ENCODE data around the gene SLC35G2. TPM values are rescaled to one million over a fixed set of nuclear protein-coding genes. Genes with fewer than 3 reads are reported as not detected.

SLC35G2 gene
- total and polyA plus RNA-seq, 2 of the 4 experiments (the other 2 are of a cell fraction) = 6.6 to 7.0 TPM

DNA sequence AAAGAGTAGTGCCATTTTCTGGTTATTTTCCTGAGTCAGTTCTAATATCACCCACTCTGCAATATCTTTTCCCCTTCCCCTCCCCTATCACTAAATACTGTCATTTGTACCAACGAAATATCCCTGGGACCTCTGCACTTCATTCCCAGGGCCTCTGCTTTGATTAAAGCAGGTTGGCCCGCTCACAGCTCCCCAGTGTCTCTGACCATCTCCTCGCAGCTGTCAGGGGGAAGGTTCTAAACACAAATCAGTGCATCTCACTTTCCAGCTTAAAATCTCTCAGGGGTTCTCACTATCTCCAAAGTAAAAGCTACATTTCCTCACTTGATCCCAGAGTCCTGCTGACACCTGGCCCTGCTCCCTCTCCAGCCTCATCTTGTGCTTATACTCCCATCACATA is 28.1 kb upstream of the SLC35G2 start:
- Histone ChIP-seq H2AK5ac (ENCODE audit: low read depth, low read length) (no peak overlapping the region), H3K56ac (ENCODE audit: extremely low read depth, insufficient read depth, low read length) (no peak overlapping the region), H3K9me1 (ENCODE audit: insufficient read depth, low read length) (peaks cover 13% of the 10 kb centered on the region), H2AK9ac (replicated peaks; ENCODE audit: low read depth, low read length, poor library complexity) (no peak overlapping the region), H3K4ac (ENCODE audit: low read depth, low read length) (no peak overlapping the region; the same call in 1 of the 2 replicates), H4K20me1 (ENCODE audit: insufficient read depth, low read length) (no peaks in the 10 kb centered on the region), H3K14ac (replicated peaks; ENCODE audit: low read depth, low read length) (no peak overlapping the region), H3K79me1 (ENCODE audit: low read depth in 1 of 2, low read length in 2 of 2) (0 out of 4 replicates have a peak, but pooled peaks cover 0 to 3% of the 10 kb centered on the region in 2 experiments), H2BK20ac (ENCODE audit: low read depth, low read length) (no peak overlapping the region), H4K91ac (ENCODE audit: insufficient read depth, low read depth, low read length) (no peak overlapping the region), H2BK5ac (ENCODE audit: low read depth, low read length, poor library complexity, severe bottlenecking) (no peak overlapping the region), H3K23ac (ENCODE audit: low read depth, low read length) (no peak overlapping the region), H3K4me2 (ENCODE audit: low read depth, low read length) (no peak overlapping the region), H3K27ac (ENCODE audit: insufficient read depth, low read length) (no peak overlapping the region), H4K5ac (ENCODE audit: low read depth, low read length) (no peak overlapping the region), H3K9ac (ENCODE audit: low read depth, low read length) (no peak overlapping the region), H2AFZ (replicated peaks; ENCODE audit: low read length, poor library complexity) (no peak overlapping the region), H4K8ac (ENCODE audit: low read depth in 2 of 2, low read length in 2 of 2) (no peak overlapping the region), H2BK15ac (ENCODE audit: low read depth, low read length) (no peak overlapping the region), H3K9me3 (ENCODE audit: control insufficient read depth, insufficient read depth, low read length) (no peaks in the 10 kb centered on the region), H3K27me3 (ENCODE audit: control insufficient read depth, insufficient read depth, low read length) (no peaks in the 10 kb centered on the region), H3K36me3 (ENCODE audit: control insufficient read depth, insufficient read depth, low read length) (no peaks in the 10 kb centered on the region), H3K4me1 (ENCODE audit: control insufficient read depth, insufficient read depth, low read length) (peaks cover 13% of the 10 kb centered on the region), H2BK120ac (ENCODE audit: low read depth, low read length) (no peak overlapping the region), H3K18ac (ENCODE audit: low read depth, low read length) (no peak overlapping the region), H3K4me3 (ENCODE audit: insufficient read depth, low read depth, low read length) (no peak overlapping the region)
- ChIA-PET POLR2A (ENCODE audit: unreplicated experiment) (no interaction called here), CTCF (no interaction called here)
- intact Hi-C loops (cut with micrococcal nuclease) = no loop called here
- in situ Hi-C loops (cut with MboI; ENCODE audit: low sequenced_read_pairs) = no loop called here
- no TSS peak for BruUV-seq (replicated peaks)
- WGBS, 2 experiments (ENCODE audit: extremely low coverage in 2 of 2, insufficient read length in 1 of 2) = no CpG with 5 or more reads among the region's 3 CpGs
- dilution Hi-C loops (cut with HindIII; ENCODE audit: low sequenced_read_pairs, unreplicated experiment) = no loop called here
- no peak for TF ChIP-seq MAFK (IDR thresholded peaks at IDR 0.05; ENCODE audit: low read depth, low read length)
- no peak for TF ChIP-seq MXI1 (IDR thresholded peaks at IDR 0.05; ENCODE audit: borderline replicate concordance, low read depth, low read length)
- no peak for TF ChIP-seq POLR2A (IDR thresholded peaks at IDR 0.05; ENCODE audit: low read depth, low read length)
- no peak for TF ChIP-seq SMC3 (IDR thresholded peaks at IDR 0.05; ENCODE audit: low read depth, low read length)
- TF ChIP-seq MAZ (IDR thresholded peaks at IDR 0.05; ENCODE audit: borderline replicate concordance, low read depth, low read length) = no peak
- TF ChIP-seq ELK1 (IDR thresholded peaks at IDR 0.05; ENCODE audit: borderline replicate concordance, low read depth, low read length) = no peak
- no peak for TF ChIP-seq NFE2L2 (IDR thresholded peaks at IDR 0.05; ENCODE audit: low read depth, low read length)
- TF ChIP-seq, protein P1, sequence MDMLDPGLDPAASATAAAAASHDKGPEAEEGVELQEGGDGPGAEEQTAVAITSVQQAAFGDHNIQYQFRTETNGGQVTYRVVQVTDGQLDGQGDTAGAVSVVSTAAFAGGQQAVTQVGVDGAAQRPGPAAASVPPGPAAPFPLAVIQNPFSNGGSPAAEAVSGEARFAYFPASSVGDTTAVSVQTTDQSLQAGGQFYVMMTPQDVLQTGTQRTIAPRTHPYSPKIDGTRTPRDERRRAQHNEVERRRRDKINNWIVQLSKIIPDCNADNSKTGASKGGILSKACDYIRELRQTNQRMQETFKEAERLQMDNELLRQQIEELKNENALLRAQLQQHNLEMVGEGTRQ (IDR thresholded peaks at IDR 0.05; ENCODE audit: low read depth, low read length) = no peak
- TF ChIP-seq RAD21 (IDR thresholded peaks at IDR 0.05; ENCODE audit: low read length) = no peak
- no peak for TF ChIP-seq CTCF (conservative IDR thresholded peaks at IDR 0.05; ENCODE audit: low read depth, low read length)
- no peak for TF ChIP-seq CEBPB (IDR thresholded peaks at IDR 0.05; ENCODE audit: low read depth, low read length)
- TF ChIP-seq RCOR1 (IDR thresholded peaks at IDR 0.05; ENCODE audit: insufficient replicate concordance, low read length) = no peak
- TF ChIP-seq FOS (IDR thresholded peaks at IDR 0.05; ENCODE audit: low read depth, low read length) = no peak
- ATAC-seq (ENCODE audit: low read depth) = no peak
- no peak for DNase-seq

Measured in IMR-90 (cell line).